HG03064 (cell line): Measurements from ENCODE around the gene IDH3A.

Source experiments
- ATAC-seq: cut with Tn5 transposase; IDR thresholded peaks from one replicate; pipeline ENCODE4 v1.9.1; 2021; ENCODE audit warnings: low read depth; ENCODE audit not compliant: unreplicated experiment

IDH3A gene

DNA sequence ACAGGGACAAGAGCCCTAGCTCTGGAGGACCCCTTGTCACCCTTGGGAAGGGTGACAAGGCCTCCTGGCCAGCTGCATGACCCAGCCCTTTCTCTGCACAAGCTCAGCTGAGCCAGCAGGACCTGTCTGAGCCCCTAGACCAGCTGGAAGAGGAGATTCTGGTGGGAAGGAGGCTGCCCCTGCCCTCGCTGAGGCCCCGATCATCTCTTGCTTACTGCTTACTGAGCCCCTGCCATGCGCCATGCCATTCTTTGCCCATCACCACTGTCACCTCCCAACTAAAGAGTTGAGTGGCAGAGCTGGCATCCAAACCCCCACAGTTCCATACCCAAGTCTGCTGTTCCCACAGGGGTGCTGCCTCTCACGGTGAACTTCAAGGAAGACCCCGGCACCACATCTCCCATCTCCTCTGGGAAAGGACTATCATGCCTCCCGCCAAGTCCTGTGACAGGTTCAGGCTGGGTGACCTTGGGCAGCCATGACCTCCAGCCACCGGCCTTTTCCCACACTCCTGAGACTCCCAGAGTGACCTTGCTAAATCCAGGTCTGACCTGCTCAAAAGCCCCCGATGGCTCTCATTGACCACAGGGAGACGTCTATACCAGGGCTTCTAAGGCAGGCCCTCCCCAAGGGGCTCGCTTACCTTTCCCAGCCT is 51.2 kb downstream of the IDH3A start:
- no peak for ATAC-seq

DNA sequence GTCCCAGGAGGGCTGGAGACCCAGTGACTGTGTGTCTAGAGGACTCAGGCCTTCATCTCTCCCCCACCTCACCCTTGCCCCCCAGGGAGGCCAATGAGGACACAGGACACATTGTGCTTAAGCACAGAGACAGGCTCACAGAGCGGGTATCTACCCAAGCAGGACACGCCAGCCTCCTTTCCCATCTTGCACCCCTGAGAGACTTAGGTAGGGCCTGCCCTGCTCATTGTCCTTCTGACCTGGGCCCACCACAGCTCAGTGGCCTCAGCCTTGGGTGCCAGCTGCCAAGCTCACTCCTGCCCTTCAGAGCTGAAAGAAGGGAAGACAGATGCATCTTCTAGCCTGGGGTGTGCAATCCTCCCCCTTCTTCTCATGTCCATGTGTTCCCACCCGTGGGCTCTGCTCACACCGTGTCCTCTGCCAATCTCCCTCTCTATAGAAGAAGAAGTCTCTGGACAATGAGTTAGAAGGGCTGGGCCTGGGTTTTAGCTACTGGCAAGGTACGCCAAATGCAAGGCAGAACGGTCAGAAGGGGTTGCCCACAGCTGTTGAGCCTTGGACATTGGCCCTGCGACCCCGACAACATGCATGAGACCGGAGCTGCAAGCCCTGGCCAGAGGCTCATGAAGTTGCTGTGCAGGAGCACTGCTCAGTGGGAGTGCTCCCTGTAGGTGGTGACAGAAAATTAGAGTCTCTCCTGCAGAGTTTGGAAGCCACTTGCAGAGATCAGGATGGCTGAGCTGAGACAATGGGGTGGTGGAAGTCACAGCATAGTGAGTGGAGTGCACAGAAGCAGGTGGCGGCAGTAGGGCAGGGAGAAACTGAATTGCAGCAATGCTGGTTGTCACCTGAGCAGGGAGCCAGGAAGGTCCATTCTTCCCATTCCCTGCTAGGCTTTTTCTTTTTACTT is 52.4 kb downstream of the IDH3A start:
- ATAC-seq = no peak

DNA sequence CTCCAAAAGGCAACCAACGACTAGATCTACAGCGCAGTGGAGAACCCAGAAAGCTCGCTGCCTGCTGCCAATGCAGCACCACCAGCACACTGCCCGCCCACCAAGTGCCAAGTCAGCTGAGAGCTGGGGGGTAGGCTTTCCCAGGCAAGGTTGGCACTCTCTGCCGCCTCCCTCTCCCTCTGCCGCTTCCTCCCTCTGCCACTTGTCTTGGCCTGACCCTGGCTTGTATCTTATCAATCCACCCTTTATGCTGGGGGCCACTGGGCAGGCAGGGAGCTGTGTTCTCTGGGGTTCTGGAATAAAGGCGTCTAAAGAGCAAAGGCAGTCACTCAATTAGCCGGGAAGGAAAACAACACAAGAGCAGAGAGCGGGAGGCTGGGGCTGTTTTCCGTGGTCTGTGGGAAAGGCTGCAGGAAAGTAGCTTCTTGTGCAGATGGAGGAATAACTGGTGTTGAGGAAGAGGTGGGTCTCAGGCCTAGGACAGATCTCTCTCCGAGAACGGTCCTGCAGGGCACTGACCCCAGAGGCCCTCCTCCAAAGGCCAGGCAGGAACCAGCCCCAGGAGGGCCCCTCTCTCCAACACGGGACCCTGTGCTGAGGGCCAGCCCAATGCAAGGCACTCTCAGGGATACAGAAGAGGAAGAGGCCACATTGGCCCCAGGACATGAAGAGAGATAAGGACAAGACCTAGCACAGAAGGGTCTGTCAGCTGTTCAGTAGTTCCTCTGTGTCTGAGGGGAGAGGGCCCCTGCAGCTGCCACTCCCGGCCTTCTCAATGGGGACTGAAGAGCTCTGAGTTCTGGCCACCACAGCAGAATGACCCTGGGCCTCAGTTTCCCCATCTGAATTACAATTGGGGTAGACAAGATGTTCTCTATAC is 54.4 kb downstream of the IDH3A start:
- no peak for ATAC-seq

DNA sequence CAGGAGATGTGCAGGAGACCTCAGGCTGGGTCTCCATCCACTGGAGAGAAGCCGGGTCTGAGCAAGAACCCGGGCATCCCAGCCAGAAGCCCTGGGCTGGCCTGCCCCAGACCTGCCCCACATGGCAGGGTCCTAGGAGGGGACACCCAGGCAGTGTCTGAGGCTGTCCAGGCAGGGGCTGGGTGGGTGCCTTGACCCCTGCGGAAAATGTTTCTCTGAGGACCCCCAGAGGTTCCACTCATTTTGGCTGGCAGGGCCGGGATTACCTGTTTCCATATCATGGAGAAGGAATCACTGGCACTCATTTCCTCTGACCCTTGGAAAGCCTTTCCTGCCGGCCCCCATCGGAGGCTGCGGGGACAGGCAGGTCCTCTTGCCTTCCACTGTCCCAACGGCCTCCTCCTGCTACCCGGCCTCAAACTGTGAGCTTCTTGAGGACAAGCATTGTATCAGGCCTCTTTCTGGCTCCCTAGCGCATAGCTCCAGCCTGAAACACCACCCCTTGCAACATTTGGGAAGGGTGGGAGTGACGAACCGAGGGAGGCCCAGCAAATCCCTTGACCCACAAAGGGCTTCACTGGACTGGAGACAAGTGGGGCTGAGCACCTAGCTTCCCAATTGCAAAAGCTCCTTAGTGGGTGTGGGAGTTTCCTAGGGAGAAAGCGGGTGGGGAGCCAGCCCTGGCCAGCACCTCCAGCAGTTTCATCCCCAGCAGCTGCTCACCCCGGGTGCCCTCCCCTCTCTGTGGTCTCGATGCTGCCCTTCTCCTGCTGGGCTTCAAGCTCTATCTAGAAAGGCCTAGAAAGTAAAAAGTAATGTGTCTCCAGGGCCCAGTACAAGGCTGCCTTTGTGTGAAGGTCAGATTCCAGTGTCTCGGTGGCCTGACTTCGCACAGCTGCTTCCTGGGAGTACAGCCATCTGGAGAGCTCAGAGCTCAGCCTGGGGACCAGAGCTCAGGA is 55.5 kb downstream of the IDH3A start:
- ATAC-seq = no peak

DNA sequence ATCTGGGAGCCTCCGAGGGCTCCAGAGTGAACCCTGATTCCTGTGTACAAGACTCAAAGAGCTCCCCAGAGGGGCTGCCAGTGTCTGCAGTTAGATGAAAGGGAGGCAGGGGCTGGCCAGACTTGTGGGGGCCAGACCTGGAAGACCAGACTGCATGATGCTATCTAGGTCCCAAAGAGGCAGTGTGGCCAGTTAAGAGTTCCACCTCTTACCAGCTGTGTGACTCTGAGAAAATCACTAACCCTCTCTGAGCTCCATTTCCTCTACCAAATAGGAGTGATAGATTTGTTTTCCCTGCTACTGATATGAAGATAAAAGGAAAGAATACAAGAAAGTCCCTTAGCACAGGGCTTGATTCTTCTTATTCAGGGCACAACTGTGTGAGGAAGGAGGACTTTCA is 56.2 kb downstream of the IDH3A start:
- ATAC-seq = no peak

DNA sequence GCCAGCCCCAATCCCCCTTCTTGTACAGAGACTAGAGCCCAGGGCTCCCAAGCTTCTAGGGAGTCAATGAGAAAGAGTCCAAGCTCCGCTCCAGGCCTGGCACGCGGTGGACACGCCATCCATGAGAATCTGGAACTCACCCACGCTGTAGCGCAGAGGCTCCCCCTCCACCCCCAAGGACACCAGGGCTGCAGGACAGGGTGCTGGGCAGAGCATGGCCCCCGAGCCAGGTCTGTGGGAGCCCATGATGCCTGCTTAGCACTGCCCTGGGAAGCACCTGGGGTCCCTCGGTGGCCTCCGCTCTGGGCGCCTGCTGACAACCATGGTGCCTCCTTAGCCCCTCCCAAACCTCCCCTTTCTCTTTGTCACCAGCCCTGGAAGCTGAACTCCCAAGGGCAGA is 56.7 kb downstream of the IDH3A start:
- ATAC-seq = no peak

DNA sequence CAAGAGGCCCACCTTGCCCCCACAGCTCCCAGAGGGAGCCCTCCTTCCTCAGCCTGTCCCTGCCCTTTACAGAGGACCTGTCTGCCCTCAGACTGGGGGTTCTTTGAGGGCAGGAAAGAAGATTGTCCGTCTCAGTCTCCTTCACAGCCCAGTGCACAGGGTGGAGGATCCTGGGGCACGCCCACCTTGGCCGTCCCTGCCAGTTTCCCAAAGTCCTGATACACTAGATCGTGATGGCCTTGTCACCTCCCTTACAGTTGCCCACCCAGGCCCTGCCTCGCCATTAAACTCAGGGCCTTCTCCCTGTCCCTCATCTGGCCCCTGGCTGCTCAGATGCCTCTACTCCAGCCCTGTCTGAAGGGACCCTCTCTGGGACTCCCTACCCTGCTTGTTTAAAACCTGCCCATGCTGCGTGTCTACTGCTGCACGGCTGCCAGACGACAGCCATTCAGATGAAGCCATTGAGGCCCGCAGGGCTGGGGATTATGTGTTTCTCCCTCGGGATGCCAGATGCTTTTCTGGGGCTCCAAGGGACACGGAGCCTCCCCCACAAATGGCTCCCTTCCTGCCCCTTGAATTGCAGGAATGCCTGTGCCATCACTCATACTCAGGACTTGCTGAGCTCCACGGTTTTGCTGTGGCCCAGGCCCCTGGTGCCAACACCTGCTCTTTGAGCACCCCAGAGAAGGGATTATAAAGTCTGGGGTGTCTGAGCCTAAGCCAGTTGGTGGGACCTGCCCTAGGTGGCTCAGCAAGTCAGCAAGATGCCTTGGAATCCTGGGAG is 57.4 kb downstream of the IDH3A start:
- no peak for ATAC-seq

DNA sequence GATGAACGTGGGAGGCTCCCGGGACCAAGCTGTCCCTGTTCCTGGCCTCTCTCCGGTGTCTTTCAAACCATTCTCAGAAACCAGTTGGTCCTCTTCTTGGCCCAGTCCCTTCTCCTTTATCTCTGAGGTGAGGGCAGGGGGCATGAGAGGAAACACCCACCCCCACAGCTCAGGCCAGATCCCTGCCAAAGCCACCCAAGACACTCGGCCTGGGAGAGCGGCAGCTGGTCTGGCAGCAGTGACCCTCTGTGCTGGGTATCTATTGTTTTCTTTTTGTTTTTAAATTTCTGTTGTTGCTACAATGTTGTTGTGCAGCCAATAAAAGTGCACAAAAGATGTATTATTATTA is 57.9 kb downstream of the IDH3A start:
- no peak for ATAC-seq

DNA sequence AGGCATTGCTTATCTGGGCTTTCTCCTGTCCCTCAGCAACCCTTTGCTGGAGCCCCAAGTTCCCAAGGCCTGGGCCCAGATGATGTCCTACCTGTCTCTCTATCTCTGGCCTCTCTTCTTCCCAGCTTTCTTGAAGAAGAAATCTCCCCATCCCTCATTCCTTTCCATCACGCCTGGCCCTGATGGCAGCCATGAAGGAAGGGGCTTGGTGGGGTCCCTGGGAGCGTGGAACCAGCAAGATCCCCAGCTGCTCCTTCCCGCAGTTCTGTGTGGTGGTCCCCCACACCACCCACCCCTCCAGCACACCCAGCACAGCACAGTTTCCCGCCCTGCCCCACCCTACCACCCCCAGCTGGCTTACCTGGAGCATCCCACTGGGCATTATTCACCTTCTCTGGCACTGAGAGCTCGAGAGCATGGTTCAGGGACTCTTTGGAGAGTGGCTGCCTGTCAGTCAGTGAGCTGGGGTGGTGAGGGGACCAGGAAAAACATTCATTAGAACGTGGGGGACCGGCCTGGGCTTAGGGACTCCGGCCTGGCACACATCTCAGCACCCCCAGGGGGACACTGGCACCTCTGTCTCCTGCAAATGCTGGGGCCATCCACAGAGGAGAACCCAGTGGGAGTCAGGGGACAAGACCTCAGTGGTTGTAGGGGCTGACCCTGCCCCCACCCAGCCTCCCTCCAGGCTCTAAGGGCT is 58.6 kb downstream of the IDH3A start:
- no peak for ATAC-seq

DNA sequence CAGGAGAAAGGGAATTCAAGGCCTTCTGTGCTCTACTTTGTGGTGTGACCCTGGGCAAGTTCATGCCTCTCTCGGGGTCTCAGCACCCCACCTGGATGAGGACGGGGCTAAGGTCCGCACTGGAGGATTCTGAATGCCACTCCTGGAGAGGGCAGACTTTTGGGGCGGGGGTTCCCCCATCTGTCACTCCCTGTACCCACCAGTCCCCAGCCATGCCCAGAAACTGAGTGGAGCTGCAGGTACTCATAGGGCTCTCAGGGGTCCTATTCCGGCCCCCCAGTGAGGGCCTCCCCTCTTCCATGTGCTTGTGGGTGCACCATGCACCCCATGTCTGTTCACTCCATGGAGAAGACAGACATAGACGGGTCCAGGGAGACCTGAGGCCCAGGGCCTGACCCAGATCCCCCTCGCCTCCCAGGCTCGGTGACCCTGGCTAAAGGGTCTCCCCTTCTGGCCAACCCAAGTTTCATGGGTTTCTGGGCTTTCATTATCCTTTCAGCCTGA is 59.2 kb downstream of the IDH3A start:
- ATAC-seq = no peak

DNA sequence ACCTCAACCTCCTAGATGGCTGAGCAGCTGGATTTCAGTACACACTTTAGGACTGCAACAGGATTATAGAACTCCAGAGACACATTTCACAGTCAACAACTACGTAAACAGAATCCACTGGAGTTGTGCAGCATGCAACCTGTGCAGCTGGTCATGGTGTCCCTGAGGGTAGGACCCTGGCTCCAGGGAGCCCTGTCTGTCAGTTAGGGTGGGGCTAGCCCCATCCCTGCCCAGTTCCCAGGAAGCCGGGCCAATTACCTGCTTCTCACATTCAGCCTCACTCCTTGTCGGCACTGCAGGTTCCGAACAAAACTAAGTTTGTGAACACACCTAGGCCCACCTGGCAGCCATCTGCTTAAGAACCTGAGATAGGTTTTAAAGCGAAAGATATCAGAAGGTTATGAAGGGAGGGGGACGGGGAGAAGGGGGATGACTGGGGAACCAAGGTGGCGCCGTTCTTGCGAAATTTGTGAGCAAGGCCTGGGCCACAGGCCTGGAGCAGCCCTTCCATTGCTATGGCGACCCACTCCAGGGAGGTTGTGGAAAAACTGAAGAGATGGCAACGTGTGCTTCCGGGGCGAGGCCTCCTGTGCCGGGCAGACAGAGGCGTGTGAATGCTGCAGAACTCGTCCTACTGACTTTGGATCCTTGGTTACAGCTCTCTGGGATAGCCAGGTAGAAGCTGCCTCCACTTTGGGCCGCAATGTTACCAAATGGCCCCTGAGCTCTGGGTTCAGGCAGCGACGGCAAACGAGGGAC is 59.9 kb downstream of the IDH3A start:
- ATAC-seq = no peak

DNA sequence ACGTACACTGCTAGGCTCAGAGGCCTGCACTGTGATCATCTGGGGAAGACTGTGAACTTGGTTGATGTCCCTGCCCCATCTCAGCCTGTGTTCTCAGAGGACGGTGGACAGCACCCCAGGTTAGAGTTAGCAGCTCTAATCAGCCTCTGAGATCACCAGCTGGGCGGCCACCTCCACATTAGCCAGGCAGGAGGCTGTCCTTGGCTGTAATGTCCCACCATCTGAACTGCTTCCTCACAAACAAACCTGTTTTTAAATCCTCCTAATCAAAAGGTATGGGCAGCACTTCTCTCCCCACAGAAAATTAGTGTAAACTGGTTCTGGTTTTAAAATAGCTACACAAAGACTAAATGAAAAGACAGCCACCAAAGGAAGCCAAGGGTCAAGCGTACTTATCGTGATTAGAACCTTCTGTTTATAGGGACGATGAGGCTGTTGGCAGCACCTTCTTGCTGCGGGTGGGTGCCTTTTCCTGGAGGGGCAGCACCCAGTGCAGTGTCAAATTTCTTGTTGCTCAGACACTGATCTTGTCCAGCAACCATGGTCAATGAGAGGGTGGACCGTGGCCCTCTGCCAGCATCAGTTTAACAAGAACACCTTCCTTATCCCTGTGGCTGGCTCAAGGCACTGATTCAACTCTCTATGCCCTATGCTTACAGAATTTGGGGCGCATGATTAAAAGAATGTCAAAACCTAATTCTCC is 60.6 kb downstream of the IDH3A start:
- no peak for ATAC-seq

DNA sequence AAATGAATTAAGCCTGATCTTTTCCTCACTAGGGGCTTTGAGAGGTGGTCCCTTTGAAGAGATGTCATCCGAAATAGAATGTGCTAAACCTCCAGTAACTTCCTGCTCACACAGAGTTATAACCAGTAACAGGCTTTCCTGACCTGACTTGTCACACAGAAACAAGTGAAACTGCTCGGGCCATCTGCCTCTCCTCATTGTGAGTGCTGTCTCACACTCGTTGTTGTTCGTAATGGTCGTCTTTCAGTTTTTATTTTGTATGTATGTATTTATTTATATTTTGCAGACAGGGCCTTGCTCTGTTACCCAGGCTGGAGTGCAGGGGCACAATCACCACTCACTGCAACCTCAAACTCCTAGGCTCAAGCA is 61.2 kb downstream of the IDH3A start:
- no peak for ATAC-seq

DNA sequence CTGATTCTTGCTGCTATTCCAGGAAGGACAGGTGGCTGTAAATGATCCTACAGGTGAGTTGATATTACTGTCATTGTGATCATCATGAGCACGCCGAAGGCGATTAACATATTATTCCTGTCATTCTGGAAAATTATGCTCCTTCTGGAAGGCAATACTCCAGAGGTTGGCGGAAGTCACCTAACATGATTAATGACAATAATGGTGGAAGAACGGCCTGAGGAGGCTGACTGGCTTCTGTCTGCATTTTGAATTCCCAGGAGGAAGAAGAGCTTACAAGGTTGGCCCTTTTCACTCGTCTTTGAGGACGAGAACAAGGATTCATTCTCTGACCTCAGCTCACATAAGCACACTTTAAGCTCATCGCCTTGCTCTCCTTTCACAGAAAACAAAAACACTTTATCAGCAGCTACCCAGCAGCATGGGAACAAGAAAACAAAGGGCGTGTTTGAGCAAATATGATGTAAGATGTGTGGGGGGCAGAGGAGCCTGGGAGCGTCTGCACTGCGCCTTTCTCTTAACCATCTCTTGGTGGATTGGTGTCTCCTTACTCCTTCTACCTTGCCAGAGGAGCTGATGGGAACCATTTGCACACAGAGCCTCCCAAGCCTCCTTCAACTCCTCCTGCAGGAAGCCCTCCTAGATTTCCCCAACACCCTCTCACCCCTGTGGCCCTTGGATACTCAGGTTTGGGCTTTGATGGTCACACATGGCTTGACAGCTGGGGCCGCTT is 62.2 kb downstream of the IDH3A start:
- ATAC-seq = no peak

DNA sequence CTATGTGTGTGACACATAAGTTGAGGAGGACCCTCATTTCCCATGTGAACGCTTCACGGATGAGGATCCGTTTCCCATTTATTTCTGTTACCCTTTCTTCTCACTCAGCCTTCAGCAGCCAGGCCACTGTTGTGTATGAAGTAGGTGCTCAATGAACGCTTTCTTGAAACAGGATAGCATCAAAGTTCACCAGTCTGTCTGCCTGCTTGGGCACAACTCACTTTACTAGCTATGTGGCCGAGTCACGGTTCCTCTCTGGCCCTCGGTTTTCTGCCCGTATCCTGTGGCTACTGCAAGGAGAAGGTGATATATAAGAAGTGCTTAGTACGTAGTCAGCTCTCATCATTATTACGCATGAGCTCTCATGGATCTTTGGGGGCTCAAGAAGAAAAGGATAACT is 62.8 kb downstream of the IDH3A start:
- ATAC-seq = no peak

DNA sequence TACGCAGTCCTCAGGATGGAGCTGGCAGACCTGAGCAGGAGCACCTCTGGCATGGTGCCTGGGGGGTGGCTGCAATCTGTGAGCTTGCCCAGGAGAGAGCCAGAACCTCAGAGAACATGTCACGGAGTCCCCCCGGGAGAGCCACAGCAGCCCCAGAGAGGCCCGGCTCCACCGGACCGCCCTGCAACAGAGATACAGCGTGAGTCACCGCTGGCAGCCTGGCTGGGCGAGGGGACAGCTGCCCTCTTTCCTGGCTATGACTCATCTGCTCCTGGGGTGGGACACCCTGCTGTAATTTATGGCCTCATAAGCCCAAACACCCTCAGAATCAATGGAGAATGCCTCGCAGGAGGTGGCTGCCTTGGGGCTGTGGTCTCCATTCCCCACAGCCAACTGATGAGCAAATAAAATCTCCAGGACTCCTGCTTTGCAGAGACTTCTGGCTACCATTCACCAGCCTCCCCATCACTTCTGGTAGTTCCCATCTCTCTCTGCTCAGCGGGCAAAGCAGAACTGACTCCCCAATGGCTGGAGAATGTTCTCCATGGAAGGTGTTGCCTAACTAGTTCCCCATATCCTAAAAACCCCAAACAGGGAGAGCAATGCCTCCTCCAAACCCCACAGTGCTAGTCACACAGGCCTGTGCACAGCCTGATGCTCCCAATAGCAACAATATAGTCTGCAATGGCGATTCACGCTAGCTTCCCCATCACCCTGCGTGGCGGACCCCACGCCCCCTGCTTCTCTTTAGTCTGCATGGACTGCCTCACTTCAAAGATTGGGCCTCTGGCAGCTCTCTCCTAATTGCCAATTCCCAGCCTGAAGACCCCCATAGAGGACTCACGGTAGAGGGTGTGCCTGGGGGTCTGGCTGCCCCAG is 63.6 kb downstream of the IDH3A start:
- ATAC-seq = no peak
